IMR-90 (cell line): Measurements from ENCODE around the gene RPEL1. TPM values are rescaled to one million over a fixed set of nuclear protein-coding genes. Genes with fewer than 3 reads are reported as not detected.
"Not testable (repeated sequence)": the region's sequence is repeated elsewhere in the genome, so short reads cannot be mapped to it uniquely, and the experiment has no call there.

Experiments
- ATAC-seq: fragments of 200-7000 bp; cut with Tn5 transposase; 2 replicates; pipeline ENCODE4 v1.9.1; 2020; ENCODE audit warnings: low read depth, mild to moderate bottlenecking, moderate library complexity
- Bru-seq: library from RNA; stranded (reverse); fragments of 400-500 nt; gene quantifications from one replicate; lab custom pipeline; 2021; lab: Mats Ljungman, UMichigan
- BruChase-seq, 2 experiments: library from RNA; stranded (reverse); fragments of 400-500 nt; gene quantifications; one replicate each; lab custom pipeline; 2021; lab: Mats Ljungman, UMichigan
- BruUV-seq: library from RNA; stranded (reverse); fragments of 400-500 nt; replicated peaks from 2 replicates; lab custom pipeline; 2021; lab: Mats Ljungman, UMichigan
- CTCF ChIA-PET: fragments of 300-600 bp; formaldehyde crosslinking; extraction: SDS; loops from one replicate; lab custom pipeline; 2021; ENCODE audit warnings: antibody characterized with exemption; lab: Yijun Ruan, JAX
- POLR2A ChIA-PET: fragments of 300-600 bp; sonication (Branson Sonifier 250); formaldehyde crosslinking; loops from one replicate; lab custom pipeline; 2022; ENCODE audit warnings: antibody characterized with exemption; ENCODE audit not compliant: unreplicated experiment; lab: Charles Lee
- DNase-seq: peaks from one replicate; pipeline ENCODE4 v3.0.0; 2013
- H2AFZ ChIP-seq: replicated peaks from 2 replicates; pipeline ENCODE3; 2013; ENCODE audit warnings: low read length, mild to moderate bottlenecking; ENCODE audit not compliant: poor library complexity
- H2AK5ac ChIP-seq: 2 replicates; pipeline ENCODE4 v1.6.1; 2013; ENCODE audit warnings: low read depth, low read length, inconsistent platforms
- H2AK9ac ChIP-seq: replicated peaks from 2 replicates; pipeline ENCODE3; 2013; ENCODE audit warnings: mild to moderate bottlenecking, low read depth, low read length, moderate library complexity; ENCODE audit not compliant: poor library complexity
- H2BK120ac ChIP-seq: 2 replicates; pipeline ENCODE4 v1.6.1; 2013; ENCODE audit warnings: low read depth, low read length, inconsistent platforms
- H2BK15ac ChIP-seq: 3 replicates; pipeline ENCODE4 v1.6.1; 2013; ENCODE audit warnings: low read depth, low read length, inconsistent platforms
- H2BK20ac ChIP-seq: 2 replicates; pipeline ENCODE4 v1.6.1; 2013; ENCODE audit warnings: low read depth, mild to moderate bottlenecking, inconsistent platforms, low read length, moderate library complexity
- H2BK5ac ChIP-seq: 2 replicates; pipeline ENCODE4 v1.6.1; 2013; ENCODE audit warnings: mild to moderate bottlenecking, low read depth, low read length, inconsistent platforms; ENCODE audit not compliant: poor library complexity, severe bottlenecking
- H3K14ac ChIP-seq: replicated peaks from 2 replicates; pipeline ENCODE4 v1.6.1; 2013; ENCODE audit warnings: low read depth, low read length, inconsistent platforms
- H3K18ac ChIP-seq: 2 replicates; pipeline ENCODE4 v1.6.1; 2013; ENCODE audit warnings: low read depth, low read length, control low read depth
- H3K23ac ChIP-seq: 2 replicates; pipeline ENCODE4 v1.6.1; 2013; ENCODE audit warnings: low read depth, low read length, inconsistent platforms
- H3K27ac ChIP-seq: 2 replicates; pipeline ENCODE4 v1.5.1; 2013; ENCODE audit warnings: mild to moderate bottlenecking, control low read depth, low read length; ENCODE audit not compliant: insufficient read depth
- H3K27me3 ChIP-seq: 2 replicates; pipeline ENCODE4 v1.6.1; 2013; ENCODE audit warnings: low read length; ENCODE audit not compliant: control insufficient read depth, insufficient read depth
- H3K36me3 ChIP-seq: 2 replicates; pipeline ENCODE4 v1.6.1; 2013; ENCODE audit warnings: low read length, mixed read lengths; ENCODE audit not compliant: control insufficient read depth, insufficient read depth
- H3K4ac ChIP-seq: 2 replicates; pipeline ENCODE4 v1.6.1; 2013; ENCODE audit warnings: low read depth, low read length, inconsistent platforms
- H3K4me1 ChIP-seq: 2 replicates; pipeline ENCODE4 v1.6.1; 2013; ENCODE audit warnings: low read length, mixed read lengths; ENCODE audit not compliant: control insufficient read depth, insufficient read depth
- H3K4me2 ChIP-seq: 2 replicates; pipeline ENCODE4 v1.6.1; 2013; ENCODE audit warnings: low read depth, mild to moderate bottlenecking, control low read depth, low read length, moderate library complexity
- H3K4me3 ChIP-seq: 2 replicates; pipeline ENCODE4 v1.5.1; 2013; ENCODE audit warnings: low read depth, mild to moderate bottlenecking, control low read depth, low read length, moderate library complexity; ENCODE audit not compliant: insufficient read depth
- H3K56ac ChIP-seq: 2 replicates; pipeline ENCODE4 v1.6.1; 2013; ENCODE audit warnings: low read length, inconsistent platforms; ENCODE audit not compliant: insufficient read depth; ENCODE audit errors: extremely low read depth
- H3K79me1 ChIP-seq, 2 experiments: 2 replicates each; pipeline ENCODE4 v1.6.1; 2013; ENCODE audit warnings: low read length in 2 of 2, inconsistent platforms in 1 of 2, low read depth in 1 of 2
- H3K9ac ChIP-seq: 2 replicates; pipeline ENCODE4 v1.6.1; 2013; ENCODE audit warnings: low read depth, low read length, control low read depth
- H3K9me1 ChIP-seq: 2 replicates; pipeline ENCODE4 v1.6.1; 2013; ENCODE audit warnings: low read length, inconsistent platforms; ENCODE audit not compliant: insufficient read depth
- H3K9me3 ChIP-seq: 2 replicates; pipeline ENCODE4 v1.6.1; 2013; ENCODE audit warnings: low read length; ENCODE audit not compliant: control insufficient read depth, insufficient read depth
- H4K20me1 ChIP-seq: 2 replicates; pipeline ENCODE4 v1.6.1; 2013; ENCODE audit warnings: low read length, inconsistent platforms; ENCODE audit not compliant: insufficient read depth
- H4K5ac ChIP-seq: 2 replicates; pipeline ENCODE4 v1.6.1; 2013; ENCODE audit warnings: mild to moderate bottlenecking, low read depth, low read length, control low read depth
- H4K8ac ChIP-seq, 2 experiments: 2 replicates each; pipeline ENCODE4 v1.6.1; 2013; ENCODE audit warnings: low read depth in 2 of 2, low read length in 2 of 2, control low read depth in 1 of 2, inconsistent platforms in 1 of 2
- H4K91ac ChIP-seq: 2 replicates; pipeline ENCODE4 v1.6.1; 2013; ENCODE audit warnings: low read depth, low read length, inconsistent platforms; ENCODE audit not compliant: insufficient read depth
- WGBS, 2 experiments: methylation state at CpG; one replicate each; pipeline versions ENCODE4 v1.1.5 to v1.1.7; 2013; ENCODE audit warnings: missing lambda C conversion rate in 2 of 2; ENCODE audit not compliant: insufficient read length in 1 of 2; ENCODE audit errors: extremely low coverage in 2 of 2; 5-methylcytosine and 5-hydroxymethylcytosine counted together
- dilution Hi-C: fragments of 300-500 bp; cut with HindIII; formaldehyde crosslinking; loops from one replicate; pipeline ENCODE4 v1.14.3; 2018; ENCODE audit warnings: low sequenced_read_pairs; ENCODE audit not compliant: unreplicated experiment
- in situ Hi-C: fragments of 300-500 bp; cut with MboI; formaldehyde crosslinking; loops from 3 replicates; pipeline ENCODE4 v1.14.3; 2019; ENCODE audit warnings: low sequenced_read_pairs, inconsistent platforms, mixed read lengths
- intact Hi-C: fragments of 100-400 bp; cut with micrococcal nuclease; formaldehyde crosslinking; loops from 2 replicates; pipeline ENCODE4 v1.10.0; 2022
- long read RNA-seq: library from polyadenylated mRNA; unstranded; transcript quantifications from one replicate; pipeline ENCODE4 v2.0.0, GENCODE V29; 2021; ENCODE audit not compliant: unreplicated experiment
- polyA plus RNA-seq, 3 experiments: library from polyadenylated mRNA; depleted of rRNA; stranded (reverse); fragments of >200 nt; gene quantifications; 2 replicates each; pipeline ENCODE4 v1.2.3, GENCODE V29; 2012; ENCODE audit warnings: low replicate concordance in 1 of 3
- total RNA-seq: library from RNA; depleted of rRNA; stranded (reverse); fragments of >200 nt; gene quantifications from 2 replicates; pipeline ENCODE4 v1.2.3, GENCODE V29; 2012; rRNA removed

The RPEL1 gene
- total RNA-seq = under 0.01 and 0.28 TPM in 2 replicates
- 0.07 and 0.26 TPM in 2 replicates for polyA plus RNA-seq (2012; rRNA removed)
- 0.02 TPM in 2 replicates for polyA plus RNA-seq (2012; cell fraction: cytosol; rRNA removed)
- polyA plus RNA-seq (2012; cell fraction: nucleus; rRNA removed; ENCODE audit: low replicate concordance) = not detected in 2 replicates
- not detected for Bru-seq, nascent RNA
- percentile 28 among the genes with signal in this experiment for BruChase-seq, experiment 1, labeled RNA remaining after a 6-hour chase
- not detected for BruChase-seq, experiment 2, labeled RNA remaining after a 2-hour chase
- long read RNA-seq = 0 reads

GRCh38 chr10:103245587-103245986 is at the start of gene RPEL1:
TSS of gene RPEL1 (plus strand) at chr10:103245887. CDS start at chr10:103245997, 110 bp downstream.
- dilution Hi-C loops, BruUV-seq: not testable (repeated sequence)
- intact Hi-C loops = loop anchor here (2.0 to 10.0 kb wide), 3 partner anchors 53 to 521 kb away; partner anchors contain the start of genes CYP17A1 and NT5C2

More at GRCh38 chr10:103245587-103245986, at the start of gene RPEL1:
- H4K5ac ChIP-seq, H3K27me3 ChIP-seq, H3K27ac ChIP-seq, DNase-seq, H3K9me1 ChIP-seq, H3K18ac ChIP-seq, H3K4me1 ChIP-seq, H3K23ac ChIP-seq, H4K20me1 ChIP-seq, H2AFZ ChIP-seq, H2BK15ac ChIP-seq, H2AK9ac ChIP-seq, ATAC-seq, H2BK5ac ChIP-seq, H3K56ac ChIP-seq, H3K79me1 ChIP-seq, CTCF ChIA-PET, H2BK120ac ChIP-seq, H3K9ac ChIP-seq, H4K91ac ChIP-seq, H3K9me3 ChIP-seq, H3K36me3 ChIP-seq, POLR2A ChIA-PET, H3K4me2 ChIP-seq, H3K4ac ChIP-seq, H3K4me3 ChIP-seq, H4K8ac ChIP-seq: not testable (repeated sequence)
- Histone ChIP-seq H2AK5ac (0 out of 2 replicates have a peak within 1 kb of the TSS, but pooled peaks have one; percentile 52), H3K14ac (0 out of 2 replicates have a peak within 1 kb of the TSS, but pooled peaks have one; percentile 57), H2BK20ac (0 out of 2 replicates have a peak within 1 kb of the TSS, but pooled peaks have one; percentile 56)
- in situ Hi-C loops = loop anchor here (10.0 kb wide), 1 partner anchor 161 kb away; no protein-coding TSS in a partner anchor
- WGBS, 2 experiments = 69% methylated on average over 2 of the region's 7 CpGs; no CpG with 5 or more reads in 1 of the 2 experiments
